SJCRH30 (cell line): ENCODE data around the gene JHY. TPM values are rescaled to one million over a fixed set of nuclear protein-coding genes. Genes with fewer than 3 reads are reported as not detected.

Source experiments
- DNase-seq, 2 experiments: peaks; one replicate each; pipeline ENCODE4 v3.0.0-alpha.2; 2015 to 2020
- H3K27ac ChIP-seq: fragments of 250-450 bp; sonication (Bioruptor Pico); 2 replicates; pipeline ENCODE4 v1.5.1; 2020; ENCODE audit warnings: mild to moderate bottlenecking, moderate library complexity
- H3K27me3 ChIP-seq: fragments of 250-450 bp; sonication (Bioruptor Pico); 2 replicates; pipeline ENCODE4 v1.5.1; 2020; ENCODE audit warnings: mild to moderate bottlenecking, moderate library complexity
- H3K36me3 ChIP-seq: fragments of 250-450 bp; sonication (Bioruptor Pico); 2 replicates; pipeline ENCODE4 v1.5.1; 2020; ENCODE audit warnings: mild to moderate bottlenecking, moderate library complexity
- H3K4me1 ChIP-seq: fragments of 250-450 bp; sonication (Bioruptor Pico); 2 replicates; pipeline ENCODE4 v1.5.1; 2020; ENCODE audit warnings: mild to moderate bottlenecking, moderate library complexity
- H3K4me3 ChIP-seq: fragments of 250-450 bp; sonication (Bioruptor Pico); 2 replicates; pipeline ENCODE4 v1.5.1; 2020; ENCODE audit warnings: mild to moderate bottlenecking, moderate library complexity
- H3K9me3 ChIP-seq: fragments of 250-450 bp; sonication (Bioruptor Pico); replicated peaks from 2 replicates; pipeline ENCODE4 v1.5.1; 2020; ENCODE audit warnings: mild to moderate bottlenecking, moderate library complexity
- total RNA-seq: library from RNA; depleted of rRNA; stranded (reverse); fragments of >200 nt; shearing (Covaris generic); gene quantifications from 2 replicates; pipeline ENCODE4 v1.2.3, GENCODE V29; 2014

JHY gene
- total RNA-seq, 1 experiment from 2014 or later, result not detected

- H3K27ac ChIP-seq, result no peak overlapping the region
- peak; percentile 6 for DNase-seq
- no peaks in the 10 kb centered on the region for H3K9me3 ChIP-seq
- no peaks in the 10 kb centered on the region for H3K36me3 ChIP-seq
- no peaks in the 10 kb centered on the region for H3K27me3 ChIP-seq
- H3K4me3 ChIP-seq, result no peak overlapping the region
- H3K4me1 ChIP-seq, result no peaks in the 10 kb centered on the region
These were observed 71.9 kb downstream of the JHY start for GRCh38 chr11:122954455-122954854.

DNA sequence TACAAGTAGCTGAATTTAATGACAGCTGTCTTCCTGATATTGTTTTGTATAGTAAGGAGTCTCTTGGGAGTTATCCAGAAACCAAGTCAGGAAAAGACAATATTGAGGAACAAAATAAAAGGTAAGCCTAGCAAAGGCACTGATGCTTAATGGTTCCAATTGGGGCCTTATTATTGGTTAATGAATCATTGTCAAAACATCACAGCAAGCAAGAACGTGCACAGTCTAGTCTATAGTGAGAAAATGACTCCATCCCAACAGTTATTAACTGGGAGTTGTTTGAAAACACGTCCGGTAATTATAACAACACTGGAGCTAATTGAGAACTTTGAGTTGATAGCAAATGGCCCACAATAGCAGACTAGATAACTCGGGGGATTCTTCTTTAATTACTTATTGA lies 81.4 kb downstream of the JHY start:
- no peak for DNase-seq
- H3K4me3 ChIP-seq, result no peak overlapping the region
- H3K4me1 ChIP-seq, result no peaks in the 10 kb centered on the region
- H3K27me3 ChIP-seq, result no peaks in the 10 kb centered on the region
- H3K27ac ChIP-seq, result no peak overlapping the region
- no peaks in the 10 kb centered on the region for H3K36me3 ChIP-seq
- no peaks in the 10 kb centered on the region for H3K9me3 ChIP-seq

DNA sequence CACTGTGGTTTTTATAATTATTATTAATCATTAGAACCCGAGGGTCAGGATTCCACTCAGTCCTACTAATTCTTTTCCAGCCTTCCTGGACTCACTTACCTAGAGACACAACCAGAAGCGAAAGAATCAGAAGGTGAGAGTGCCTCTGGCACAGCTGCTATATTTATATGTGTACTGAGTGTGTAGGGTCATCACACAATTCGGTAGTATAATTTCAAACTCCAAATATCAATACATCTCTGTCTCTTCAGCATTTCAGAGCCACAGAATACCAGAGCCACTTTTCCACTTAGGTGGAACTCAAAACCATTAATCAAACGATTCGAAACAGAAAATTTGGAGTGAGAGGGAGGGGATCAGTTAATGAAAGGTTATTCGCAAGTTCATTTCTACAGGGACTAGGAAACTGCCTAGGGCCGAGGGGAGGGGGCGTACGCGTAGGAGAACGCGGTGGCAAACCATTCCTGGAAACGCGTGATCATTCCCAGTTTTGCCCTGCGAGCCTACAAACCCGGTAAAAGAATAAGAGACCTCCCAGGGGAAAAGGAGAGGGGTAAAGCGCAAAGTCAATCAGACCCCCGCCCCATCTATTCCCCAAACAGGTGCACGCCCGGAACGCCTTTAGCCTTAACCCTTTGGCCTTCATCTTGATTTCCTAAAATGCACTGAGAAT lies 93.6 kb downstream of the JHY start:
- Histone ChIP-seq H3K4me3 (no peak overlapping the region), H3K9me3 (no peaks in the 10 kb centered on the region), H3K4me1 (no peaks in the 10 kb centered on the region), H3K36me3 (no peaks in the 10 kb centered on the region), H3K27ac (no peak overlapping the region), H3K27me3 (no peaks in the 10 kb centered on the region)
- DNase-seq, result no peak

GRCh38 chr11:122976734-122977469 lies 94.3 kb downstream of the JHY start:
- H3K36me3 ChIP-seq, result no peaks in the 10 kb centered on the region
- H3K27me3 ChIP-seq, result no peaks in the 10 kb centered on the region
- H3K27ac ChIP-seq, result no peak overlapping the region
- no peaks in the 10 kb centered on the region for H3K4me1 ChIP-seq
- DNase-seq, result no peak
- no peaks in the 10 kb centered on the region for H3K9me3 ChIP-seq
- H3K4me3 ChIP-seq, result no peak overlapping the region

DNA sequence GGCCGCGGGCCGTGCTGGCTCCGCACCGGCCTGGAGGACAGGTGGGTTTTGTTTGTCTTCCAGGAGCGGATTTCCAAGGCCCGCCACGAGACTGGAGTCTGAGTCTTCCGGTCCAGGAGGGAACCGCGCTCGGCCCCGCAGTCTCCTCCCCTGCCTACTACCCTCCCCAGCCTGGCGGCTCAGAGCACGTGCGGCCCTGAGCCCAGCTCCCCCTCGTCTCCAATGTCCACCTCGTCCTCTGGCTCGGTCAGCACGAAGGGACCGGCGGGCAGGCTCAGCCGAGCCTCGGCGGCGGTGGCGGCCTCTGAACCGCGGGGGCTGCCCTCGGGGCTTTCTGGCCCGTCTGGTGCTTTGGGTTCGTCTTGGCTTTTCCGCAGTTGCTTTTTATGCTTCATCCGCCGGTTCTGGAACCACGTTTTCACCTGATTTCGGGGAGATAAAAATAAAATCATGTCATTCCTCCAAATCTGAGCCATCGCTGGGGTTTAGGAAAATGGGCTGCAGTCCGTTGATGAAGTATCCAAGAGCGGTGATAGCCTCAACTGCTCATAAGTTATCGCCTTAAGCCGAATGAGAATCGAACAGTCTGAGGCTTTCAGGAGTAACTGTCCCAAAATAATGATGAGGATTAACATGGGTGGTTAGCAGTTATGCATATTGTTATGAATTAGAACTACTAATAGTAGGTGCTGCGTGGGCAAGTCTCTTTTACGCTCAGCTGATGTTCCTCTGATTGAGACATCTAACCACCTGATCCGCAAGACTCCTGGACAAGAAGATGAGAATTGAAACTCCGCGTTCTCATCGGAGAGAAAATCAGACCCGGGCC lies 95.1 kb downstream of the JHY start:
- Histone ChIP-seq H3K4me1 (no peaks in the 10 kb centered on the region), H3K9me3 (no peaks in the 10 kb centered on the region), H3K27ac (no peak overlapping the region), H3K36me3 (no peaks in the 10 kb centered on the region), H3K27me3 (no peaks in the 10 kb centered on the region), H3K4me3 (no peak overlapping the region)
- no peak for DNase-seq

GRCh38 chr11:122978299-122978620 lies 95.7 kb downstream of the JHY start:
- no peaks in the 10 kb centered on the region for H3K36me3 ChIP-seq
- no peaks in the 10 kb centered on the region for H3K9me3 ChIP-seq
- no peak overlapping the region for H3K4me3 ChIP-seq
- H3K27me3 ChIP-seq, result no peaks in the 10 kb centered on the region
- H3K4me1 ChIP-seq, result no peaks in the 10 kb centered on the region
- no peak overlapping the region for H3K27ac ChIP-seq
- DNase-seq, result no peak

- no peak for DNase-seq
- H3K27me3 ChIP-seq, result no peaks in the 10 kb centered on the region
- no peaks in the 10 kb centered on the region for H3K36me3 ChIP-seq
- no peak overlapping the region for H3K27ac ChIP-seq
- no peak overlapping the region for H3K4me3 ChIP-seq
- H3K9me3 ChIP-seq, result no peaks in the 10 kb centered on the region
- H3K4me1 ChIP-seq, result no peaks in the 10 kb centered on the region
These were observed 96.7 kb downstream of the JHY start for GRCh38 chr11:122979103-122979814.

- Histone ChIP-seq H3K27ac (no peak overlapping the region), H3K36me3 (no peaks in the 10 kb centered on the region), H3K9me3 (no peaks in the 10 kb centered on the region), H3K4me1 (no peaks in the 10 kb centered on the region), H3K27me3 (no peaks in the 10 kb centered on the region), H3K4me3 (no peak overlapping the region)
- no peak for DNase-seq
These were observed 97.4 kb downstream of the JHY start for GRCh38 chr11:122979815-122980595.

- H3K36me3 ChIP-seq, result no peaks in the 10 kb centered on the region
- peak; percentile 62 to 69 for DNase-seq
- no peak within 1 kb of the TSS for H3K4me3 ChIP-seq
- H3K27ac ChIP-seq, result no peak within 1 kb of the TSS
- H3K4me1 ChIP-seq, result no peaks in the 10 kb centered on the region
- no peaks in the 10 kb centered on the region for H3K9me3 ChIP-seq
- no peaks in the 10 kb centered on the region for H3K27me3 ChIP-seq
These were observed 99.1 kb downstream of the JHY start, which contains the start of gene BSX for GRCh38 chr11:122981388-122982264. Gene BSX, minus strand, starts transcription at chr11:122981834. Its CDS starts 163 bp downstream, at chr11:122981671.

- Histone ChIP-seq H3K4me3 (no peak overlapping the region), H3K36me3 (no peaks in the 10 kb centered on the region), H3K27ac (no peak overlapping the region), H3K9me3 (no peaks in the 10 kb centered on the region), H3K4me1 (no peaks in the 10 kb centered on the region), H3K27me3 (no peaks in the 10 kb centered on the region)
- no peak for DNase-seq
These were observed 101.1 kb downstream of the JHY start for GRCh38 chr11:122983438-122984185.

GRCh38 chr11:122984186-122985011 lies 101.8 kb downstream of the JHY start:
- Histone ChIP-seq H3K27me3 (no peaks in the 10 kb centered on the region), H3K36me3 (no peaks in the 10 kb centered on the region), H3K4me3 (no peak overlapping the region), H3K4me1 (no peaks in the 10 kb centered on the region), H3K27ac (no peak overlapping the region), H3K9me3 (no peaks in the 10 kb centered on the region)
- no peak for DNase-seq

GRCh38 chr11:122995526-122995925 lies 113.0 kb downstream of the JHY start:
- Histone ChIP-seq H3K36me3 (no peaks in the 10 kb centered on the region), H3K9me3 (no peaks in the 10 kb centered on the region), H3K27ac (no peak overlapping the region), H3K4me3 (no peak overlapping the region), H3K27me3 (no peaks in the 10 kb centered on the region), H3K4me1 (no peaks in the 10 kb centered on the region)
- DNase-seq, result no peak
